Ectodermal cell (in vitro differentiated cells): ENCODE measurements around the gene MUC4. TPM values are rescaled to one million over a fixed set of nuclear protein-coding genes. Genes with fewer than 3 reads are reported as not detected.

Experiments
- H3K27ac ChIP-seq: 2 replicates; pipeline ENCODE4 v1.7.0; 2013; ENCODE audit warnings: mild to moderate bottlenecking, low read depth, low read length; ENCODE audit not compliant: insufficient read depth, poor library complexity, severe bottlenecking
- H3K27me3 ChIP-seq: 2 replicates; pipeline ENCODE4 v1.7.0; 2013; ENCODE audit warnings: mild to moderate bottlenecking, low read length; ENCODE audit not compliant: insufficient read depth, control insufficient read depth, poor library complexity, severe bottlenecking
- H3K36me3 ChIP-seq: one replicate; pipeline ENCODE4 v1.7.0; 2013; ENCODE audit warnings: low read length; ENCODE audit not compliant: control insufficient read depth, insufficient read depth
- H3K4me1 ChIP-seq: one replicate; pipeline ENCODE4 v1.7.0; 2013; ENCODE audit warnings: low read length; ENCODE audit not compliant: control insufficient read depth, insufficient read depth
- H3K4me3 ChIP-seq: 2 replicates; pipeline ENCODE4 v1.7.0; 2013; ENCODE audit warnings: low read depth, low read length, control low read depth; ENCODE audit not compliant: insufficient read depth
- H3K9me3 ChIP-seq: 2 replicates; pipeline ENCODE4 v1.7.0; 2013; ENCODE audit warnings: mild to moderate bottlenecking, low read length, moderate library complexity; ENCODE audit not compliant: control insufficient read depth
- WGBS, 2 experiments: methylation state at CpG; one replicate each; pipeline ENCODE4 v1.1.7; 2013; ENCODE audit warnings: missing lambda C conversion rate in 2 of 2; 5-methylcytosine and 5-hydroxymethylcytosine counted together
- polyA plus RNA-seq, 4 experiments: library from polyadenylated mRNA; stranded (reverse); fragments of 50-300 nt; gene quantifications; one replicate each; pipeline ENCODE4 v1.2.3, GENCODE V29; 2013

MUC4 gene, protein sequence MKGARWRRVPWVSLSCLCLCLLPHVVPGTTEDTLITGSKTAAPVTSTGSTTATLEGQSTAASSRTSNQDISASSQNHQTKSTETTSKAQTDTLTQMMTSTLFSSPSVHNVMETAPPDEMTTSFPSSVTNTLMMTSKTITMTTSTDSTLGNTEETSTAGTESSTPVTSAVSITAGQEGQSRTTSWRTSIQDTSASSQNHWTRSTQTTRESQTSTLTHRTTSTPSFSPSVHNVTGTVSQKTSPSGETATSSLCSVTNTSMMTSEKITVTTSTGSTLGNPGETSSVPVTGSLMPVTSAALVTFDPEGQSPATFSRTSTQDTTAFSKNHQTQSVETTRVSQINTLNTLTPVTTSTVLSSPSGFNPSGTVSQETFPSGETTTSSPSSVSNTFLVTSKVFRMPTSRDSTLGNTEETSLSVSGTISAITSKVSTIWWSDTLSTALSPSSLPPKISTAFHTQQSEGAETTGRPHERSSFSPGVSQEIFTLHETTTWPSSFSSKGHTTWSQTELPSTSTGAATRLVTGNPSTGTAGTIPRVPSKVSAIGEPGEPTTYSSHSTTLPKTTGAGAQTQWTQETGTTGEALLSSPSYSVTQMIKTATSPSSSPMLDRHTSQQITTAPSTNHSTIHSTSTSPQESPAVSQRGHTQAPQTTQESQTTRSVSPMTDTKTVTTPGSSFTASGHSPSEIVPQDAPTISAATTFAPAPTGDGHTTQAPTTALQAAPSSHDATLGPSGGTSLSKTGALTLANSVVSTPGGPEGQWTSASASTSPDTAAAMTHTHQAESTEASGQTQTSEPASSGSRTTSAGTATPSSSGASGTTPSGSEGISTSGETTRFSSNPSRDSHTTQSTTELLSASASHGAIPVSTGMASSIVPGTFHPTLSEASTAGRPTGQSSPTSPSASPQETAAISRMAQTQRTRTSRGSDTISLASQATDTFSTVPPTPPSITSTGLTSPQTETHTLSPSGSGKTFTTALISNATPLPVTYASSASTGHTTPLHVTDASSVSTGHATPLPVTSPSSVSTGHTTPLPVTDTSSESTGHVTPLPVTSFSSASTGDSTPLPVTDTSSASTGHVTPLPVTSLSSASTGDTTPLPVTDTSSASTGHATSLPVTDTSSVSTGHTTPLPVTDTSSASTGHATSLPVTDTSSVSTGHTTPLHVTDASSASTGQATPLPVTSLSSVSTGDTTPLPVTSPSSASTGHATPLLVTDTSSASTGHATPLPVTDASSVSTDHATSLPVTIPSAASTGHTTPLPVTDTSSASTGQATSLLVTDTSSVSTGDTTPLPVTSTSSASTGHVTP (N-terminal part only)
- 0.59 TPM for polyA plus RNA-seq (2013, experiment 1 of 4)
- polyA plus RNA-seq (2013, experiment 2 of 4) = 0.48 TPM
- polyA plus RNA-seq (2013, experiment 3 of 4) = 0.48 TPM
- 0.24 TPM for polyA plus RNA-seq (2013, experiment 4 of 4)

DNA sequence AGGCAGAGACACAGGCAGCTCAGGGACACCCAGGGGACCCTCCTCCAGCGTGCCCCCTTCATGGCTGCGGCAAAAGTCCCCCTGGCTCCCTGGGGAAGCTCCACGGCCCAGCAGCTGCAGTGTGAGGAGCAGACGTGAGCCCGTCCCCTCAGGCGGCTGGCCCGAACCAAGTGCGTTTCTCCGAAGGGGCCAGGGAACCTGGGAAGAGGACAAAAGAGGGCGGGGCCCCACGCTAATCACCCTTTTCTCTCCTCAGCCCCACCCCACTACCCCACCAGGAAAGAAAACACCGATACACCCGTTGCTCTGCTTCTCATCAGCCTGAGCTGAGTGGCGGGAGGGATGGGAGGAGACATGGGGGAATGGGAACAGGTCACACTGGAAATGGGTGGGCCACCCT, at the start of gene MUC4:
Gene MUC4, minus strand, starts transcription at position 174 of the 400 bp plus-strand sequence. Its CDS starts 112 bp downstream, at position 62.
- Histone ChIP-seq H3K27me3 (peaks cover 3% of the 10 kb centered on the region), H3K36me3 (no peaks in the 10 kb centered on the region), H3K4me1 (peaks cover 29% of the 10 kb centered on the region), H3K4me3 (no peak within 1 kb of the TSS), H3K9me3 (no peaks in the 10 kb centered on the region), H3K27ac (no peak within 1 kb of the TSS)
- 26 to 31% methylated on average over 13 to 14 of the region's 14 CpGs for WGBS, 2 experiments

DNA sequence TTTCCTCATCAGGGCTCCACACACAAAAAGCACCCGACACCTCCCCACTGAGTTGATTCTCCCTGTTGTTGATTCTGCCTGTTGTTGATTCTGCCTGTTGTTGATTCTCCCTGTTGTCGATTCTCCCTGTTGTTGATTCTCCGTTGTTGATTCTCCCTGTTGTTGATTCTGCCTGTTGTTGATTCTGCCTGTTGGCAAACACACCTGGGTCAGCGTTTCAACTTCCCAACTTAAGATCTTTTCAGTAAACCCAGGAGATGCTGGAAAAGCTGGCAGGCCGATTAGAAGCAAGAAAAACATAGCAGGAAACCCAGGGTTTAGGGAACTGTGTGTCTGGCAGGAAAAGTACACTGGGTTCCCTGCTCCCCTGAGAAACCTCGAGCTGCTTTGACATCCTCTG, 48.7 kb upstream of the MUC4 start:
- peaks cover 9% of the 10 kb centered on the region for H3K4me1 ChIP-seq
- H3K9me3 ChIP-seq = no peaks in the 10 kb centered on the region
- no peak overlapping the region for H3K4me3 ChIP-seq
- no peaks in the 10 kb centered on the region for H3K27me3 ChIP-seq
- no peaks in the 10 kb centered on the region for H3K36me3 ChIP-seq
- 74 to 82% methylated on average over 6 of the region's 6 CpGs for whole genome bisulfite sequencing, 2 experiments
- no peak overlapping the region for H3K27ac ChIP-seq

DNA sequence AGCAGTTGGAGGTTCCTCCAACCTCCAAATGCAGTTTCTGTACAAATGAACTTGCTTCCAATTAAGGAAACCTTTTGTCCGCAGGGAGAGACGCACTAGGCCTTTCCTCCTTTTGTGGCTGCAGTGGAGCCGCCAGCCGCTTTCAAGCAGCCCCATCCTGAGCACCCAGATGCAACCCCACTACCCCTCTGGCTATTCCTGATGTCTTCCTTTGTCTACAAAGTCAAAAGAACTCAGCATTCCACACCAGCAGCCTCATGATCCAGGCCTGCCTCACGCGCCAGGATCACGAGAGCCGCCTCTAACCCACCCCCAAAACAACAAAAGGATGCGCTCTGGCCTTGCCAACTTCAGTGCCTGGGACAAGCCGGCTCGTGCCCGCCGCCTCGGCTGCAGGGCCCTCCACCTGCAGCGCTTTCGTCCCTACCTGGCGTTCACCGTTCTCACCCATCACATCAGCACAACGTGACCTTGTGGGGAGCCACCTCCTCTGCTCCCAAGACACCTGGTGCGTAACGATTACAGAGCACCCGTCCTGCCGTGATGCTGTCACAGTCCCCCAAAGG, 48.2 kb upstream of the MUC4 start:
- Histone ChIP-seq H3K36me3 (no peaks in the 10 kb centered on the region), H3K4me3 (no peak overlapping the region), H3K27me3 (no peaks in the 10 kb centered on the region), H3K27ac (no peak overlapping the region), H3K9me3 (no peaks in the 10 kb centered on the region), H3K4me1 (peaks cover 9% of the 10 kb centered on the region)
- WGBS, 2 experiments = 75 to 76% methylated on average over 23 of the region's 23 CpGs

DNA sequence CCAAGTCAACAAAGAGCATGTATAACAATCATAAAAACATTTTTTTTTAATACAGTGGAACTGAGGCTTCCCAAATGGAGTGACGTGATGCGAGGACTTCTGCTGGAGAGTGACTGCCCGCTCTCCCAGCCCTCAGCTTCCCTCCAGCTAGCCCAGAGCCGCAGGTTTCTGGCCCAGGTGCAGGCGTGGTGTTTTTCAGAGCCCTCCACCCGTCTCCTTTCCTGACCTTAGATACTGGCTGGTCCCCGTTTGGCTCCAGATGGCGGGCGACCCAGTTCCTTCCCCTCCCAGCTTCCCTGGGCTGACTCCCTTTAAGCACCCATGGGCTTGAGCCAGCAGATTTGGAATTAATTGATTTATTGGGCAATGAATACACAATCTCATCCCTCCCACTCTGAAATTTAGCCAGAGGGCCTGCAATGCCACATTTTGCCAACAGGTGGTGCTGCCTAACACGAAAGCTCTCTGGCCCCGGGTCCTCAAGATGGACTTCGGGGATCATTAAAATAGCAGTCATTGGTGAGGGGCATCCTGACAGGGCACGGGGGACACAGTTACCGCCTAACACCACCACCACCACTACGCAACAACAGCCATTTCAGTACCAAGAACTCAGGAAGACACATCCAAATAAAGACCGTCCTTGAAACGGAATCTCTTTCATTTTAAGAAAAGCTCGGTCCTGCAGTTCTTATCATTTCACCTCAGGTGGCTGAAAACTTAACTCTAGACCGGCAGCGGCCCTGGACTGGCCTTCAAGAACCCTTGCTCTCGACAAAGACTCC, 47.5 kb upstream of the MUC4 start:
- H3K27ac ChIP-seq = no peak overlapping the region

DNA sequence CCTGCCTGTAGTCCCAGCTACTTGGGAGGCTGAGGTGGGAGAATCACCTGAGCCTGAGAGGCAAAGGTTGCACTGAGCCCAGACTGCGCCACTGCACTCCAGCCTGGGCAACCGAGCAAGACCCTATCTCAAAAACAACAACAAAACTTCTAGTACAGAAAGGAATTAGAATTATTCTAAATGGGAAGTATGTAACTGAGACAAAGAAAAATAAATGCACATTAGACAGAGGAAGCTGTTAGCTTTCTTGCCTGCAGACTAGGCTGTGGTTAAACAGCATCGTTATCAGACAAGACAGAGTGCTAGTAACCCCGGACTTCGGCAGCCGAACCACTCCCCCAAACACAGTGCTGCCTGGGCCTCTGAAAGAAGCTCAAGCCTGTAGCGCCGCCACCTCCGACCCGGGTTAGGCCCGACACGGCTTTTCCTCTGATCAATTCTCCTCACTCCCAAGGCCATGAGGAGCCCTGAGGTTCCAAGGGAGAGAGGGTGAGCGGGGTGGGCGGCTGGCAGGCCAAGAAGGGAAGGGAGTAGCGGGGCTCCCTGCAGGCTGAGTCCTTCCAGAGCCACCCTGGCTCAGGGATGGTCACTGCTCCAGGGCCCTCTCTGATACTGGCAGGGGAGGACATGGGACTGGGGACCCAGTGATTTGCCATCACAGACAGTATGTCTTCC, 44.8 kb upstream of the MUC4 start:
- H3K4me1 ChIP-seq = peaks cover 9% of the 10 kb centered on the region
- 92 to 94% methylated on average over 14 to 15 of the region's 15 CpGs for WGBS, 2 experiments
- no peak overlapping the region for H3K4me3 ChIP-seq
- H3K36me3 ChIP-seq = no peaks in the 10 kb centered on the region
- H3K27me3 ChIP-seq = no peaks in the 10 kb centered on the region
- no peaks in the 10 kb centered on the region for H3K9me3 ChIP-seq
- H3K27ac ChIP-seq = no peak overlapping the region

More for the DNA sequence above, 47.5 kb upstream of the MUC4 start:
- Histone ChIP-seq H3K4me3 (no peak overlapping the region), H3K36me3 (no peaks in the 10 kb centered on the region), H3K27me3 (no peaks in the 10 kb centered on the region), H3K4me1 (peaks cover 9% of the 10 kb centered on the region), H3K9me3 (no peaks in the 10 kb centered on the region)
- 41 to 45% methylated on average over 21 of the region's 21 CpGs for WGBS, 2 experiments

DNA sequence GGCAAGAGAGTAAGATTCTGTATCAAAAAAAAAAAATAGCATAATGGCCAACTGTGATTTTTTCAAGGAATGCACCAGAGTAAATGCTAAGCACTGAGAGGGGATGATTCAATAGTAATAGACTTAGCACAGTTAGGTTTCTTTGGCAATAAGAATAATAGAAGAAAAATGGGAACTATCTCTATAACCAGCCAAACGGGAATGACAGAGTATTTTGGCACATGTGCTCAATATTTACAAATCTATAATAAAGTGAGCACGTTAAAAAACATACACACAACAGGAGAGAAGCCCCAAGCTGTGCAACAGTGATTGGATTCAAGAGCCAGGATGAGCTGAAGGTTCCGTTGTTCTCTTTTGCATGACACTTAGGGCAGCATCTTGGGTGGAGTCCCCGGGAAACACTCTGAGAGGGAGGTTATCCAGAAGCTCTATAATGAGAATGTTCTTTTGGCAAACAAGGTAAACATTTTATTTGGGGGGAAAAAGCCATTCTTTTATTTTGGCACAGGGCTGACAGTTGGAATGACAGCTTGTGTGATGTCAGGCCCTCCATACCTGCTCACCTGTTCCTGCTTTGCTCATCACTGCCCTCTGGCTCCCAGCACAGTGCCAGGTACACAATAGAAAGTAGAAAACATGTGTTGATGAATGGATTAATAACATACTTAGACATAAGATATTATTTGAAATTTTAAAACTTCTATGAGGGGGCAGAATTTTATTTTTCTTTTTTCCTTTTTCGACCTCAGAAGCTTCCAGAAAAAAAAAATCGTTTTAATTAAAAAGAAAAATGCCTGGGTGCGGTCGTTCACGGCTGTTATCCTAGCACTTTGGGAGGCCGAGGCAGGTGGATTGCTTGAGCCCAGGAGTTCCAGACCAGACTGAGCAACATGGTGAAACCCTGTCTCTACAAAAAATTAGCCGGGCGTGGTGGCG, 44.0 kb upstream of the MUC4 start:
- Histone ChIP-seq H3K4me3 (no peak overlapping the region), H3K9me3 (no peaks in the 10 kb centered on the region), H3K27ac (no peak overlapping the region), H3K4me1 (peaks cover 9% of the 10 kb centered on the region), H3K27me3 (no peaks in the 10 kb centered on the region), H3K36me3 (no peaks in the 10 kb centered on the region)
- WGBS, 2 experiments = 82 to 84% methylated on average over 12 to 13 of the region's 13 CpGs

DNA sequence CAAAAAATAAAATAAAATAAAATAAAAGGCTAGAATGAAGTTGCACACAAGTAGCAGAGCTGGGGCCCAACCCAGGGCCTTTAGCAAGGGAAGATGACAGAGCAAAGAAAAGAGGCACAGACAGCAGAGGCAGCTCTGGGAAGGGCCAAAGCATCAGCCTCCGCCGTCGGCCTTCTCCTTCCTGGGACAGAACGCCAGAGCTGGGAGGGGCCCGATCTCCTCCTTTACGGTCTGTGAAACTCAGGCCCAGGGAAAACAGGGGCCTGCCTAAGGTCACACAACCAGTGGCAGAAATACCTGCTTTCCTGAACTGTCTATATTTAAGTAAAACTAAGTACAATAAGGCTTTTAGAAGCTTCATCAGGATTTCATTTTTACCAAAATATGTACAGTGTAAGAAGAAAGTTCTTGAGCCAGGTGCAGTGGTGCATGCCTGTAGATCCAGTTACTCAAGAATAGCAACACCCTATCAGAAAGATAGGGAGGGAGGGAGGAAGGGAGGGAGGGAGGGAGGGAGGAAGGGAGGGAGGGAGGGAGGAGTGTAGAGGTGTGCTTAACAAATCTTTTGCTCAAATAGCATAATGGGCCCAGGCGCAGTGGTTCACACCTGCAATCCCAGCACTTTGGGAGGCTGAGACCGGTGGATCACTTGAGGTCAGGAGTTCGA, 43.0 kb upstream of the MUC4 start:
- 78 to 86% methylated on average over 9 of the region's 9 CpGs for WGBS, 2 experiments
- Histone ChIP-seq H3K27ac (no peak overlapping the region), H3K36me3 (no peaks in the 10 kb centered on the region), H3K9me3 (no peaks in the 10 kb centered on the region), H3K27me3 (no peaks in the 10 kb centered on the region), H3K4me3 (no peak overlapping the region), H3K4me1 (peaks cover 4% of the 10 kb centered on the region)

DNA sequence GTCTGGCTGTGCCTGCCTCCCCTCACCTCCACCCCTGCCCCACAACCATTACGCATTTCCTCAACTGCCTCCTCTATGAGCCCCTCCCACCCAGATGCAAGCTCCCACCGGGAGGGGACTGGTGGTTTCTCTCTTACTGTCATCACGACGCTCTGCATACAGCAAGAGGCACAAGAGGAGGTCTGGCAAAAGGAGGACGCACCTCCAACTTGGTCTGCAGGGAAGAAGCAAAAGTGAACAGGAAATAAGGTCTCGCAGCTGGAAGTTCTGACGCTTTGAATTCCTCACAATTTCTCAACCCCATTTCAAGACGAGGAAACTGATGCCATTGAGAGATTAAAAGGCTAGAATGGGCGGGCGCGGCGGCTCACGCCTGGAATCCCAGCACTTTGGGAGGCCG, 42.3 kb upstream of the MUC4 start:
- Histone ChIP-seq H3K9me3 (no peaks in the 10 kb centered on the region), H3K27ac (no peak overlapping the region), H3K4me3 (no peak overlapping the region), H3K4me1 (no peaks in the 10 kb centered on the region), H3K36me3 (no peaks in the 10 kb centered on the region), H3K27me3 (no peaks in the 10 kb centered on the region)
- 74 to 78% methylated on average over 14 of the region's 14 CpGs for WGBS, 2 experiments
